ENCODE data around the gene KANSL1L. TPM values are rescaled to one million over a fixed set of nuclear protein-coding genes. Genes with fewer than 3 reads are reported as not detected.

KANSL1L gene
- total RNA-seq, 1 donor: 38.0 TPM

- TF ChIP-seq CTCF (IDR thresholded peaks at IDR 0.05; ENCODE audit: extremely low read depth, low read depth, low read length): peak; percentile 80
- Histone ChIP-seq H2AFZ (ENCODE audit: low read length) (peak overlapping the region; percentile 78), H3K79me2 (ENCODE audit: insufficient read depth, low read length) (no peaks in the 10 kb centered on the region), H3K4me2 (ENCODE audit: insufficient read depth, low read length) (peak overlapping the region; percentile 89), H3K9me3 (ENCODE audit: low read depth, low read length) (no peaks in the 10 kb centered on the region), H4K20me1 (ENCODE audit: insufficient read depth, low read length) (no peaks in the 10 kb centered on the region), H3K4me1 (ENCODE audit: insufficient read depth, low read length) (no peaks in the 10 kb centered on the region), H3K27ac (ENCODE audit: low read depth, low read length) (no peak overlapping the region), H3K36me3 (ENCODE audit: insufficient read depth, low read length) (no peaks in the 10 kb centered on the region), H3K27me3 (ENCODE audit: insufficient read depth, low read length) (no peaks in the 10 kb centered on the region), H3K4me3 (ENCODE audit: insufficient read depth, low read length) (peak overlapping the region; percentile 59)
- peak; percentile 46 for DNase-seq (ENCODE audit: insufficient read length, low spot score, missing footprints)
These were observed 98.2 kb downstream of the KANSL1L start for GRCh38 chr2:210072922-210073509.

GRCh38 chr2:210072493-210072892, 98.7 kb downstream of the KANSL1L start:
- Histone ChIP-seq H3K4me1 (ENCODE audit: insufficient read depth, low read length) (no peaks in the 10 kb centered on the region), H3K36me3 (ENCODE audit: insufficient read depth, low read length) (no peaks in the 10 kb centered on the region), H3K79me2 (ENCODE audit: insufficient read depth, low read length) (no peaks in the 10 kb centered on the region), H4K20me1 (ENCODE audit: insufficient read depth, low read length) (no peaks in the 10 kb centered on the region), H3K4me3 (ENCODE audit: insufficient read depth, low read length) (no peak overlapping the region), H3K9me3 (ENCODE audit: low read depth, low read length) (no peaks in the 10 kb centered on the region), H3K27me3 (ENCODE audit: insufficient read depth, low read length) (no peaks in the 10 kb centered on the region), H3K27ac (ENCODE audit: low read depth, low read length) (no peak overlapping the region), H2AFZ (ENCODE audit: low read length) (no peak overlapping the region), H3K4me2 (ENCODE audit: insufficient read depth, low read length) (no peak overlapping the region)
- DNase-seq (ENCODE audit: insufficient read length, low spot score, missing footprints): peak; percentile 10
- TF ChIP-seq CTCF (IDR thresholded peaks at IDR 0.05; ENCODE audit: extremely low read depth, low read depth, low read length): no peak

GRCh38 chr2:210063306-210063705, 107.9 kb downstream of the KANSL1L start:
- Histone ChIP-seq H4K20me1 (ENCODE audit: insufficient read depth, low read length) (no peaks in the 10 kb centered on the region), H3K27me3 (ENCODE audit: insufficient read depth, low read length) (no peaks in the 10 kb centered on the region), H3K4me1 (ENCODE audit: insufficient read depth, low read length) (no peaks in the 10 kb centered on the region), H3K9me3 (ENCODE audit: low read depth, low read length) (no peaks in the 10 kb centered on the region), H3K4me2 (ENCODE audit: insufficient read depth, low read length) (no peak overlapping the region), H2AFZ (ENCODE audit: low read length) (no peak overlapping the region), H3K79me2 (ENCODE audit: insufficient read depth, low read length) (no peaks in the 10 kb centered on the region), H3K36me3 (ENCODE audit: insufficient read depth, low read length) (no peaks in the 10 kb centered on the region), H3K27ac (ENCODE audit: low read depth, low read length) (no peak overlapping the region), H3K4me3 (ENCODE audit: insufficient read depth, low read length) (no peak overlapping the region)
- DNase-seq (ENCODE audit: insufficient read length, low spot score, missing footprints): no peak
- no peak for TF ChIP-seq CTCF (IDR thresholded peaks at IDR 0.05; ENCODE audit: extremely low read depth, low read depth, low read length)

- no peak for TF ChIP-seq CTCF (IDR thresholded peaks at IDR 0.05; ENCODE audit: extremely low read depth, low read depth, low read length)
- Histone ChIP-seq H3K79me2 (ENCODE audit: insufficient read depth, low read length) (no peaks in the 10 kb centered on the region), H2AFZ (ENCODE audit: low read length) (no peak overlapping the region), H3K4me2 (ENCODE audit: insufficient read depth, low read length) (no peak overlapping the region), H4K20me1 (ENCODE audit: insufficient read depth, low read length) (no peaks in the 10 kb centered on the region), H3K4me1 (ENCODE audit: insufficient read depth, low read length) (no peaks in the 10 kb centered on the region), H3K4me3 (ENCODE audit: insufficient read depth, low read length) (no peak overlapping the region), H3K36me3 (ENCODE audit: insufficient read depth, low read length) (no peaks in the 10 kb centered on the region), H3K9me3 (ENCODE audit: low read depth, low read length) (no peaks in the 10 kb centered on the region), H3K27ac (ENCODE audit: low read depth, low read length) (no peak overlapping the region), H3K27me3 (ENCODE audit: insufficient read depth, low read length) (no peaks in the 10 kb centered on the region)
- DNase-seq (ENCODE audit: insufficient read length, low spot score, missing footprints): no peak
These were observed 115.4 kb downstream of the KANSL1L start for GRCh38 chr2:210055825-210056224.

Measured in osteoblast (primary cell).